RKO (cell line): ENCODE results near the gene MED7.
A peak's percentile ranks its signal among the peaks of the same experiment; 100 is the strongest.

Experiments
- DNase-seq: peaks from one replicate; pipeline ENCODE4 v3.0.0-alpha.2; 2016; ENCODE audit warnings: low spot score

The MED7 gene

DNA sequence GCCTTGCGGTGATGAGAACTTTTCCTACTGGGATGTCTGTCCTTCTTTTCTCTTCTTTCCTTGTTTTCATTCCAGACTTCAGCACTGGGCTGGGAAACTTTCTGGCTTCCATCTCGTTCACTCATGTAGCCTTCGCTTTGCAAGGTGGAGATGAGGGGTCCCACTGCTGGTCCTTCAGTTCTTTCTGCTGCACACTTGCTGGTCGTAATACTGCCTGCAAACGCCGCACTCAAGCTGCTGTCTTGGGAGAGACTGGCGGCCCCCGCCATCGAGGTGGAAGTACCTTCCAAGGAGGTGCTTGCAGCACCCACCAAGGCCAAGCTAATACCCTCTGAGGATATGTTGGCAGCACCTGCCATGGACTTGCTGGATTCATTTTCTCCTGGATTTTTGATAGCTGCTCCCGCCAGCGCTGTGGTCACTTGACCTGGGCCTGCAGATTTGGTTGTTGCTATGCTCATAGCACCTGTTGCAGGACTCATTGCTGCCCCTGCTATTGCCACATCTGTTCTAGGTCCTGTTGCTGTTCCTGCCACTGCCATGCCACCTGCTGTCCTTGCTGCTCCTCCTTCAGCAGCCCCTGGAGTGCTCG lies 20.4 kb upstream of the MED7 start:
- no peak for DNase-seq

DNA sequence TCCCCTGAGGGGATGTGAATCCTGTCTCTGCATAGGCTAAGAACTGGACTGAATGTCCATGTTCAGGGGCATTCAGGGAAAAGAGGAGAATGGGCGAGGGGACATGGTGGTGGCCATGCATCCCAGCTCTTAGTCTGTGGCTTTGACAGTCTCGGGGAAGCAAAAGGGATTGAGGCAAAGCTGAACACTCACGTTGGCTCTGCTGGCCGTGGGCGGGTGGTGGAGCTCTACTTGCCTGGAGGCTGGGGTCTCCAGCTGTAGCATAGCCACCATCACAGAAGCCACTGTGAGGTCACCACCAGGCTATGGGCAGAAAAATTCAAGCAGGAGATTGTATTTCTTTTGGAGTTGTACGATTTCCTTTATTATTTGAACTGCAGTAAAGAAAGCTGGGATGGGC lies 19.3 kb upstream of the MED7 start:
- DNase-seq = no peak

DNA sequence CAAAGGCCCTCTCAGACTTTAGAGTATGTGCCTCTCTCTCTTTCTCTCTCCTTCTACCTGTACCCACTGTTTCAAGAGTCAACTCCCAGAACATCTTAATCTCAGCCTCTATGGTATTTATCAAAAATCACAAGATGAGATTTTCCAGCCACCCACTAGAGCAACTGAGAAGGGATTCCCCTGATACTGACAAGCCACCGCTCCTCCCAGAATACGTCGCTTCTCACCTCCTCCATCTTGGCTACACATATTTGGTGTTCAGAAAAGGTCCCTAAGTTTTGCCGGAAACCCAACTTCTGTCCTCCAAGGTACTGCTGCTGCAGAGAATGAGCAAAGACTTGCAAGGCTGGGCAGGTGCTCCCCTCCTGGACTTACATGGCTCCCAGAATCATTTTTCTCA lies 17.3 kb upstream of the MED7 start:
- DNase-seq = no peak

DNA sequence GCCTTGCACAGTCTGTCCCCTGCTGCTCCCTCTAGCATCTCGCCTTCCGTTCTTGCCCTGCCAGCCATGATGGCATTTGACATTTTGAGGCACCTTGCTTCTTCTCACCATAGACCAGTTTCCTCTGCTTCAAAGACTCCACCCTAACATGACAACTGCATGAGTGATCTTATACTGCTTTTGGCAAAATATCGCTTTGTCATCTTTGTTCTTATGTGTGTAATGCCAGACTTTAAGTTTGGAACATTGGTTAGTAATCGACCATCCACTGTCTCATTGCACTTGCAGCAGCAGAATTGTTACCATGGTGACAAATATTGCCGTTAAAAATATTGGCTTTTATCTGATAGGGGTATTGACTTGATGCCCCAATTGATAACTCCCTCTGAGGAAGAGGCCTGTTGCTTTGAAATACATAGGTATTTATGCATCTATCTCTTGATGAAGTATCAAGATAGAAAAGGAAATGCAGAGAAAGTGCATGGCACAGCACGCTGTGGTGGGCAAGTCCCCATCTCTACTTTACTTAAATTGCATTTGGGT lies 16.6 kb upstream of the MED7 start:
- DNase-seq = peak; percentile 15

DNA sequence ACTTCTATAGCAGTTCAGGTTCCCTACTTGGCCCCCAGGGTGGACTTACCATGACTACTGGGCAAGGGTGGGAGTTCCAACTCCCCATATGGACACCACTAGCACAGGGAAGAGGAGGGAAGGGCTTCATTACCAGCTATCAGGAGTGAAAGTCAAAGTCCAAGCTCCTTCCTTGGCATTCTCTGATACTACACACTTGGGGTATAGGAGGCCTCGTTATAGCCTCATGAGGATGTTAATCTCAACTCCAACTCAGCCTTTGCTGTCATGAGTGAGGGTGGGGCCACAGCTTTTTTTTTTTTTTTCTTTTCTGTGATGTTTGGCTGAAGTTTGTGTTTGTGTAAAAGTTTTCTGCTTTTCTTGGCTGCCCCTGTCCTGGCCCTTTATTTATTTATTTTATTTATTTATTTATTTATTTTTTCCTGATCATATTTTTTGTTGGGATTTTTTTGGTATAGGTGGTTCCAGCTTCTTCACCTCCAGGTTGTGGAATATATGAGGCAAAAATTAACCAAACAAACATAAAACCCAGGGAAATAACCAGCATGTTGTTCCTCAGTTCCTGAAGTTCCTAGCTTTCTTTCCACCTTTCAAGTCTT lies 14.7 kb upstream of the MED7 start:
- DNase-seq = no peak

DNA sequence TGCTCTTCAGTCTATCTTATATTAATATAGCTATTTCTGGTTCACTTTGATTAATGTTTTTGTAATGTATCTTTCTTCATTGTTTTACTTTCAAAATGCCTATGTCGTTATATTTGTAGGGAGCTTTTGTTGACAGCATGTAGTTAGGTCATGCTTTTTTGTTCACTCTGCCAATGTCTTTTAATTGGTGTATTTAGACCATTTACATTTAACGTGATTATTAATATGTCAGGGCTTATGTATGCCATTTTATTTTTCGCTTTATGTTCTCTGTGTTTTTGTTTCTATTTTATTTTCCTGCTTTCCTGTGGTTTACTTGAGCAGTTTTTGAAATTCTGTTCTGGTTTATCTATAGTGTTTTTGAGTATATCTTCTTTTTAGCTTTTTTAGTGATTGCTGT lies 12.6 kb upstream of the MED7 start:
- DNase-seq = no peak

DNA sequence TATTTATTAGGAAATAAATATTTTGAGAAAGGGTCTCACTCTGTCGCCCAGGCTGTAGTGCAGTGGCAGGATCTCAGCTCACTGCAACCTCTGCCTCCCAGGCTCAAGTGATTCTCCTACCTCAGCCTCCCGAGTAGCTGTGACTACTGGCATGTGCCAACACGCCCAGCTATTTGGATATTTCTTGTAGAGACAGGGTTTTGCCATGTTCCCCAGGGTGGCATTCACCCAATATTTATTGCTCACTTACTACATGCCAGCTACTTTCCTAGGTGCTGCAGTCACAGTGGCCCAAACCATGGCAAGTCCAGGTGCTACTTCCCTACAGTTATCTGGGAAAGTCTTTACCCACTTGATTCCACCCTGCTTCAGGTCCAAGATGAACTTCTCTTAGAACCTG lies 8.3 kb upstream of the MED7 start:
- no peak for DNase-seq

DNA sequence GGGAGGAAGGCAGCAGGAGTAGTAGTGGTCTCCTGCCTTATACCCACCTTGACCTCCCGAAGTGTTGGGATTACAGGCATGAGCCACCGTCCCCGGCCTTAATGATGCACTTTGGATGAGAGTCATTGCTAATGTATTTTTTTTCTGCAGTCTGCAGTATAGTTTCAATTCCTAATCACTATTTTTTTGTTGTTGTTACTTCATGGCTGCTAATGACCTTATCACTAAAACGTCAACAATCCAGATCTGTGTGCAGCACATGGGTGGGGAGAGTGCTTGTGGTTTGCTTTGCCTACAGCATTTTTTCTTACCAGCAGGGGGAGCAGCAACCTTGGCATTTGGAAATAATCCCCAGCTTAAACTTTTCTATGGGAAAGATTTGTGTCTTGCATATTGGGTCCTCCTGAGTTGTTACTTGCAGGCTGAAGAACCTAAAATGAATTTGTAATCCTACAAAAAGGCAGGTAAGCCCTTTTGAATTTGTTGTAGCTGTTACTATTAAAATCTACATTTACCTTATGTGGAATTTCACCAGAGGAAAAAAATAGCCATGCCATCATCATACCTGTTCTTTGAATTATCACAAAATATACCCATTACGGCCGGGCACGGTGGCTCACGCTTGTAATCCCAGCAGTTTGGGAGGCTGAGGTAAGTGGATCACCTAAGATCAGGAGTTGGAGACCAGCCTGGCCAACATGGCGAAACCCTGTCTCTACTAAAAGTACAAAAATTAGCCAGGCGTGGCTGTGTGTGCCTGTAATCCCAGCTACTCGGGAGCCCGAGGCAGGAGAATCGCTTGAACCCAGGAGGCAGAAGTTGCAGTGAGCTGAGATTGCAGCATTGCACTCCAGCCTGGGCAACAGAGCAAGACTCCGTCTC lies 6.3 kb upstream of the MED7 start:
- peak; percentile 75 for DNase-seq

DNA sequence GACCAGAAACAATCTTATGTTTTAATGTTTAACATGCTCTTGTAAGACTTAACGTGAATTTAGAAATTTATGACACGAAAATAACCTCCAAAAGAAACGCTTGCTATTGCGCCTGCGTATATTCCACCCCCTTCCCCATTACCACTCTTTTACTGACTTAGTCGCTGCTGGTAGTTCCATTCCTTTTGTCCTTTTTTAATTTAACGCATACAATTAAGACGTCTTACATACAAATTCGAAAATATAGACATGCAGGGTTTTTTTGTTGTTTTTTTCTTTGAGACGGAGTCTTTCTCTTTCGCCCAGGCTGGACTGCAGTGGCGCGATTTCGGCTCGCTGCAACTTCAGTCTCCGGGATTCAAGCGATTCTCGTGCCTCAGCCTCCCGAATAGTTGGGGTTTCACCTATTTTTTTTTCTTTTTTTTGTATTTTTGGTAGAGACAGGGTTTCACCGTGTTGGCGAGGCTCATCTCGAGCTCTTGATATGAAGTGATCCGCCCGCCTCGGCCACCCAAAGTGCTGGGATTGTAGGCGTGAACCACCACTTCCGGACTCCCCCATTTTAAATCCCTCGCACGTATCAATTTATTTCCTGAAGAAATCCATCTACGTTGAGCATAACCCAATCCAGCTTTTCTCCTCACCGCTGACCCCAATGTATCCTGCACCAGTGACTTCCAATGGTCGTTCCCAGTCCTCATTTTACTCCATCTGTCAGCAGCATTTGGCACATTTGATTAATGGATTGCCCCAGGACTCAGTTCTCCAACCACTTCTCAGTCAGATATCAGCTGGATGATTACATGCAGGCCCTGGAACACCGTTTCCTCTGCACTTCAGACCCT lies 684 bp upstream of the MED7 start:
- peak; percentile 15 for DNase-seq

DNA sequence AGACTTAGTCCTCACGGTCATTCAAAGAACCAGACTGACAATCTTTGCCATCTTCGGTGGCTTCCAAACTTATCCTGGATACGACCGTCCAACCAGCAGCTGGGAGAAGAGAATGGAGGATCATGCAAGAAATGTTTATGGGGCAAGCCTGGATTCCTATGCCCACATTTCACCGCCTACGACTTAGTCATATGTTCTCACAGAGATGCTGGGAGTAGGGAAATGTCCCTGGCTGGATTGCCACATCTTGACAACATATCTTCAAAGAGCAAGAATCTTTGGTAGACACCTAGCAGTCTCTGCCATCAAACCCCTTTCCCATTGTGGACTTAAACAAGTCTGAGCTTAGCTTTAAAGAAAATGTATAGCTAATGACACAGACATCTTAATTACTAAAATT lies 5.0 kb downstream of the MED7 start:
- no peak for DNase-seq

DNA sequence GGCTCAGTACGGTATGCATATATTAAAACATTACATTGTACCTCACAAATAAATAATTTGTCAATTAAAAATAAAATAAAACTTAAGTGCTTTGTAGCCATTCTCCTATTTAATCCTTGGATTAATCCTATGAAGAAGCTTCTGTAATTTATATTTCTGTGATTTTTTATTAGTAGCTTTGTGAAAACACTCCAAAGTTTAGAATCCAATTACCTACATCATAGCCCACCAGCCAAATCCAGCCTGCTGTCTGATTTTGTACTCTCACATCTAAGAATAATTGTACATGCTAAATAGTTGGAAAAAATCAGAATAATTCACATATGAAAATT lies 10.4 kb downstream of the MED7 start:
- no peak for DNase-seq

DNA sequence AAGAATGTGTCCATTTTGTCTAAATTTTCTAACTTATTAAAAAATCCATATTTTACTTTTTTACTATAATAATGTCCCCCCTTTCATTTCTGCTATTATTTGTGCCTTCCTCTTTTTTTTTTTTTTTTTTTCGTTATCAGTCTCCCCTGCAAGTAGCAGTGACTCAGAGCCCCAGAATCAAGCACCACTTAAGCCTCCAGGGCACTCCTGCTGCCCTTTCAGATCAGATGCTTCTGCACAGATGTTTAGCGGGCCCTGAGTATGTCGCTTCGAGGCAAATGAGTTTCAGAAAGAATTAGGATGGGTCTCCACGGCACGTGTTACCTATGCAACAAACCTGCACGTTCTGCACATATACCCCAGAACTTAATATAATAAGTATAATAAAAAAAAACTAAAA lies 11.7 kb downstream of the MED7 start:
- DNase-seq = no peak

DNA sequence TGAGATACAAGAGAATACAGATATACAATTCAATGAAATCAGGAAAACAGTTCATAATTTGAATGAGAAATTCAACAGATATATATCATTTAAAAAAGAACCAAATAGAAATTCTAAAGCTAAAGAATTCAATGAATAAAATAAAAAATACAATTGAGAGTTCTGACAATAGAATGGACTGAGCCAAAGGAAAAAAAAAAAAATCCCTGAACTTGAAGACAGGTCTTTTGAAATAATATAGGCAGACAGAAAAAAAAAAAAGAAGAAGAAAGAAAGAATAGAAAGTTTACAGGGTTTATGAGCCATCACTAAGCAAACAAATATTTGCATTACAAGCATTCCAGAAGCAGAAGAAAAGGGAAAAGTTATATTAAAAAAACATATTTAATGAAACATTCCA lies 21.0 kb downstream of the MED7 start:
- DNase-seq = no peak

DNA sequence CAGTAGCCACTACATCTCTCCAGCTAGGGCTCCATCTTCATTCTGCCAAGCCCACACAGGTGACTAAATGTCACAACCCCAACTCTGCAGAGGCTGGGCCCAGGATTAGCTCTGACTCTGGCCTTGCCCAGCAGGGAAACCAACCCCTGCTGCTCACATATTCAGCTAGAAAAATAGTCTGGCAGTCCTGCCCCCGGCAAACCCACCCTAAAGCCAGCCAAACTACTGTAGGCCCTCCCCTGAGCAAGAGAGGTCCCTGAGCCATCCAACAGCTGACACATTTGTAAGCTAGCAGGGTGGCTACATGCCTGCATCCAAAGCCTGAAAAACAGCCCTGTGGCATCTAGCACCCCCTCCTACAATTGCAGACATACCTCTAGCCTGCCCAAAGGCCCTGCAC lies 22.6 kb downstream of the MED7 start:
- no peak for DNase-seq

DNA sequence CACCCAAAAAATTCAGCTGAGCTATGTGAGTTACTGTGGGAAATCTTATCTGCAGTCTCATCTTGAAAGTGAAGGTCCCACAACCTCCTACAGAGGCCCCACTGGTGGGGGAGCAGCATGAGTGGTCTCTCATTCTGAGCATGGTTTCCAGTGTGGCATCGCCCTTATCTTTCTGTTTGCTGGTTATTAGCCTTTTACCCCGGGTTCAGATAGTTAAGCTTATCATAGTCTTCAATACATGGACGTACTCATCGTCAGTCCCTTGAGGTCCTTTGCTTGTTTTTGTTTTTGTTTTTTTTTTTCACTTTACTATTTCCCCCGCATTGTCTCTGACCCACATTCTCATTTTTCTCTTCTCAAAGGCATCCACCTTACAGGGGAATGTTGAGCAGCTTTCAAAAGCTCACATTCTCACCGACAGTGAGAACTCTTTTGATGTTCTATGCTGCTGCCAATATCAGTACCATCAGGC lies 26.1 kb downstream of the MED7 start:
- DNase-seq = no peak

DNA sequence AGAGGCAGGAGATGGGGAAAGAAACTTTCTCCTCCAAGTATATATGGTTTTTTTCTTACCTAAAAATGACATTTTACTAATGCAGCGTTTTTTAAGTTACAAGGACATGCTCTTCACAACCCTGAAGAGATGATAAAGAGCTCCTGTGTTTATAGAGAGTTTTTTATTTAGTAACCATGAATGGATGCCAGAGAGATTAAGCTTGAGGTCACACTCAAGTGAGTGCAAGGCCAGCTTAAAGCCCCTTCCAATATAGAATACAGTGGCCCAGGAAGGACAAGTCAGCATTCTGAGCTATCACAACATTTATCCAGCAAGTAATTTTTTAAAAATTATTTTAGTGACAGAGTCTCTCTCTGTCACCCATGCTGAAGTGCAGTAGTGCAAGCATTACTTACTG lies 27.2 kb downstream of the MED7 start:
- no peak for DNase-seq

DNA sequence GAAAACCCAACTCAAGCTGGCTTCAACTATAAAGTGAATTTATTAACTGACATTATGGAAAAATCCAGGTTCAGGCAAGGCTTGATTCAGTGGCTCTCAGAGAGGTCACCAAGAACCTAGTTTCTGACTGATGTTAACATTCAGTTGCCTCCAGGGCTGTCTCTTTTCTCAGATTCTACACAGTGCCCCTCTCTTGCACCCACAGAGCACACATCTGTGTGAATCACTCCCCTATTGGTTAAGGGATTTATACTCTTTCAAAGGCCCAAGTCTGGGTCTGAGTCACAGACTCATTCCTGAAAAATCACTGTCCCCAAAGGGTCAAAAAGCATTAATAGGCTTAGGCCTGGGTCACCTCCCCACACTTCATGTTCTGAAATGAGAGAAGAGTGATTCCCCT lies 27.7 kb downstream of the MED7 start:
- DNase-seq = no peak

DNA sequence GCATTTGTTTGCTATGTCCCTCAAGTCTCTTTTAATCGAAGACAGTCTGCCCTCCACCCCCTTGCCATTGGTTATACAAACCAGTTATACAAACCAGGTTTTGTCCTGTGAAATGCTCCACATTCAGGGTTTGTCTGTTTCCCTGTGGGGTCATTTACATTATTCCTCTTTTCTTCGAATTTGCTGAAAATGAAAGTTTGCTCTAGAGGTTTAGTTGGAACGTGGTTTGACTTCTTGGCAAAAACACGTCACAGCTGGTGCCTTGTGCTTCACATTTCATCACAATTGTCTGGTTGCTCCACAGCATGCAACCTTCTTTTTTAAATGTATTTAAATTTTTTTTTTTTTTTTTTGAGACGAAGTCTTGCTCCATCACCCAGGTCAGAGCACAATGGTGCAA lies 29.7 kb downstream of the MED7 start:
- DNase-seq = no peak

DNA sequence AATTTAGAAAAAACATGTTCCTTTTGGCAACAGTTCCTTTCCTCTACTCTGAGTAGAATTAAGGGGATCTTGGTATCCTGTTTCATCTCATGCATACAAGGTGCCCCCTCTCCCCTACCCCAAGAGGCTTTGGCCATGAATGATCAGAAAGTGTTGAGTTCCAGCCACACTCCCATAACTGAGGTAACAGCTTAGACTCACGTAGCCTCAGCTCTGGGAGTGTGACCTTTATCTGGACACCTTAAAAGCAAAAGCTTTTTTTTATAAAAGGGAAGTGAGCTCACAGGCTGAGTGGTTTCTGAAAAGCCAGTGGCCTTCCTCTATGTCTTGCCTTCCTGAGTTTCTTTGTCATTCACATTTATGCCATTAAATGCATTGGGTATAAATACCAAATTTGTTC lies 32.9 kb downstream of the MED7 start:
- no peak for DNase-seq

DNA sequence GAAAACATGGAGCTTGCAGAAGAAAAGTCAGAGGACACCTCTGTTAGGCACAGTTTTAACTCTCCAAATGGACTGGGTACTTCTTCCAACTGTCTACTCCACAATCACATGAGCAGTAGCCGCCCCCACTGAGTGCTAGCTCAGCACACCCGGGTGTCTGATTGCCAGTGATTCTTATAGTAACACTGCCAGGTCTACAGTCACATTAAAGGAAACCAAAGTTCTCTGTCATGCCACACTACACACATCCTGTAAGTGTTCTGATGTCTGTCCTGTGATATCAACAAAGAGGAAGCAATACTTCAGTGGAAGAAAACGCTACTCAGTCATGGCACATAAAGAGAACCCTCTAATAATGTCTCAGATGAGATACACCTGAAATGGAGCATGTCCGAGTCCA lies 33.7 kb downstream of the MED7 start, which contains the start of gene HAVCR2:
Gene HAVCR2, minus strand, starts transcription at position 69 of the 400 bp plus-strand sequence. Its CDS starts 61 bp downstream, at position 8.
- no peak for DNase-seq

DNA sequence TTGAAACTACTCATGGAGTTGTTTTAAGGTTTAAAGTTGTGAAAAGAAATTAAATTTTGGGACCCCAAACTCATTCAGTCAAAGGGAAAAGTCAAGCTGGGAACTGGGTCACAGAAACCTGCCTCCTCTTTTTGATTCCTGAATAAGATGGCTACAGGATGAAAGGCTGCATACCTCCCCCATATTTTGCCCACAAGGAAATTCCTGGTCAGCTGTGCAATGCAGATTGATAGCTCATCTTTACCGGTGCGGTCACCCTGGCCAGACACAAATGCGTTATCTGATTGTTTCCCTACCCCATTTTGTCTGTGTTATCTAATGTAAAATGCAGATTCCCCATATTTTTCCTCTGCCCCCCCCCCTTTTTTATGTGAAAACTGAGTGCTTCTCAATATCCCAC lies 35.2 kb downstream of the MED7 start:
- DNase-seq = no peak
